GM12878 (cell line): ENCODE results near the gene TMEM109. TPM values are rescaled to one million over a fixed set of nuclear protein-coding genes. Genes with fewer than 3 reads are reported as not detected.

ENCODE experiments used
- CBX5 ChIP-seq: sonication (generic); IDR thresholded peaks from 2 replicates; pipeline ENCODE4 v1.6.1; 2016; ENCODE audit warnings: low read depth, moderate library complexity, mild to moderate bottlenecking, inconsistent platforms
- CEBPZ ChIP-seq: fragments of 150-350 bp; IDR thresholded peaks from 2 replicates; pipeline ENCODE4 v1.6.1; 2016; ENCODE audit warnings: low read depth, low read length
- CUX1 ChIP-seq: IDR thresholded peaks from 2 replicates; pipeline ENCODE4 v1.6.1; 2012; ENCODE audit warnings: improper control_type of control experiment, low read depth, low read length; ENCODE audit not compliant: insufficient replicate concordance
- IRF5 ChIP-seq: fragments of 450-650 bp; IDR thresholded peaks from 2 replicates; pipeline ENCODE4 v1.6.1; 2017; ENCODE audit warnings: borderline replicate concordance
- MYB ChIP-seq: fragments of 150-350 bp; IDR thresholded peaks from 2 replicates; pipeline ENCODE4 v1.6.1; 2014; ENCODE audit warnings: mild to moderate bottlenecking, low read depth, low read length, borderline replicate concordance
- PBX3 ChIP-seq: IDR thresholded peaks from 2 replicates; pipeline ENCODE4 v1.6.1; 2011; ENCODE audit warnings: mild to moderate bottlenecking, low read depth, low read length, moderate library complexity; ENCODE audit not compliant: insufficient replicate concordance
- RELB ChIP-seq: fragments of 450-650 bp; IDR thresholded peaks from 2 replicates; pipeline ENCODE4 v1.6.1; 2017; ENCODE audit warnings: low read depth, mild to moderate bottlenecking, moderate library complexity
- SMAD1 ChIP-seq: fragments of 450-650 bp; IDR thresholded peaks from 2 replicates; pipeline ENCODE4 v1.6.1; 2018; ENCODE audit warnings: mild to moderate bottlenecking, low read depth; ENCODE audit not compliant: partially characterized antibody
- TCF7 ChIP-seq: IDR thresholded peaks from 2 replicates; pipeline ENCODE4 v1.6.1; 2014; ENCODE audit warnings: antibody characterized with exemption, borderline replicate concordance
- ZBTB11 ChIP-seq: fragments of 450-650 bp; formaldehyde crosslinking; IDR thresholded peaks from 2 replicates; pipeline ENCODE4 v1.5.0; 2022; ENCODE audit warnings: mild to moderate bottlenecking, missing genetic modification characterization
- polyA plus RNA-seq, 11 experiments: library from polyadenylated mRNA; depleted of rRNA in 4 of 11; unstranded in 6 of 11; stranded (reverse) in 5 of 11; fragments of >200 nt; fragmentation: Nextera tagmentation in 4 of 11; fragmentation: Illumina TruSeq in 1 of 11; extraction: Ambion mirVana in 4 of 11; extraction: Trizol in 1 of 11; gene quantifications; 1 replicate in 1 of 11; 2 replicates in 10 of 11; pipeline versions ENCODE4 v1.2.1 to v1.2.3, GENCODE V29; 2011 to 2016; ENCODE audit warnings: inconsistent platforms in 2 of 11, missing spikeins in 2 of 11, low read depth in 1 of 11
- total RNA-seq, 4 experiments: library from RNA; depleted of rRNA in 3 of 4; stranded (reverse); fragments of >200 nt in 3 of 4; fragmentation: Illumina TruSeq in 1 of 4; extraction: Trizol in 1 of 4; gene quantifications; 2 replicates each; pipeline versions ENCODE4 v1.2.1 to v1.2.3, GENCODE V29; 2013 to 2021

The TMEM109 gene
- total and polyA plus RNA-seq, 10 of the 15 experiments (the other 5 are each of a cell fraction or from before 2014, with no cell fraction given): 21.9 to 199 (median 85.2) TPM

GRCh38 chr11:60950933-60951605 lies 37.1 kb downstream of the TMEM109 start (continued):
- no peak for TF ChIP-seq CEBPZ
- TF ChIP-seq IRF5: no peak
- no peak for TF ChIP-seq CBX5
- TF ChIP-seq MYB: no peak
- TF ChIP-seq ZBTB11 (CRISPR knock-in tag): no peak
- no peak for TF ChIP-seq SMAD1
- TF ChIP-seq PBX3: peak; percentile 14
- no peak for TF ChIP-seq TCF7
- no peak for TF ChIP-seq RELB
- TF ChIP-seq CUX1: no peak
